Central memory CD8-positive, alpha-beta T cell (primary cell): ENCODE results near the gene CCSAP.
"Not testable (repeated sequence)": the region's sequence is repeated elsewhere in the genome, so short reads cannot be mapped to it uniquely, and the experiment has no call there.

Experiments
- ATAC-seq: fragments of 150-1000 bp; cut with Tn5 transposase; replicated peaks from 2 replicates; pipeline ENCODE4 v1.10.0; 2022; ENCODE audit warnings: mild to moderate bottlenecking, moderate FRiP score, moderate number of reproducible peaks; ENCODE audit not compliant: poor library complexity, severe bottlenecking; ENCODE audit errors: extremely low read depth
- DNase-seq, 2 donors: peaks; one replicate each; pipeline ENCODE4 v3.0.0; 2021; ENCODE audit warnings: low spot score in 2 of 2
- H3K27ac Mint-ChIP-seq: one replicate; pipeline ENCODE4 v1.8.0; 2022; ENCODE audit warnings: low read depth, mild to moderate bottlenecking, moderate library complexity, mixed read lengths
- H3K27me3 Mint-ChIP-seq: one replicate; pipeline ENCODE4 v1.8.0; 2022; ENCODE audit warnings: mixed read lengths
- H3K36me3 Mint-ChIP-seq: one replicate; pipeline ENCODE4 v1.8.0; 2022; ENCODE audit warnings: mild to moderate bottlenecking, moderate library complexity, mixed read lengths; ENCODE audit not compliant: insufficient read depth
- H3K4me1 Mint-ChIP-seq: one replicate; pipeline ENCODE4 v1.8.0; 2022; ENCODE audit warnings: mixed read lengths
- H3K4me3 Mint-ChIP-seq: one replicate; pipeline ENCODE4 v1.8.0; 2022; ENCODE audit warnings: mild to moderate bottlenecking, moderate library complexity, mixed read lengths
- H3K9me3 Mint-ChIP-seq: one replicate; pipeline ENCODE4 v1.8.0; 2022; ENCODE audit warnings: mixed read lengths

Gene CCSAP

GRCh38 chr1:229378035-229378434 is 35.2 kb upstream of the CCSAP start:
- not testable (repeated sequence) for ATAC-seq, H3K27ac Mint-ChIP-seq, H3K4me3 Mint-ChIP-seq, H3K27me3 Mint-ChIP-seq, DNase-seq, H3K4me1 Mint-ChIP-seq, H3K36me3 Mint-ChIP-seq, H3K9me3 Mint-ChIP-seq

- Mint-ChIP-seq H3K27ac (no peak overlapping the region), H3K9me3 (no peaks in the 10 kb centered on the region), H3K27me3 (peaks cover 9% of the 10 kb centered on the region), H3K4me1 (no peaks in the 10 kb centered on the region), H3K4me3 (no peak overlapping the region), H3K36me3 (no peaks in the 10 kb centered on the region)
- ATAC-seq (no peak), DNase-seq (no peak)
Observed at GRCh38 chr1:229377429-229377828, 34.6 kb upstream of the CCSAP start.

GRCh38 chr1:229376521-229376920 is 33.7 kb upstream of the CCSAP start:
- Mint-ChIP-seq H3K4me1 (no peaks in the 10 kb centered on the region), H3K9me3 (no peaks in the 10 kb centered on the region), H3K27me3 (peaks cover 12% of the 10 kb centered on the region), H3K4me3 (no peak overlapping the region), H3K27ac (no peak overlapping the region), H3K36me3 (no peaks in the 10 kb centered on the region)
- no peak for ATAC-seq
- DNase-seq: no peak

GRCh38 chr1:229374485-229374884 is 31.6 kb upstream of the CCSAP start:
- DNase-seq (no peak), ATAC-seq (no peak)
- no peaks in the 10 kb centered on the region for H3K9me3 Mint-ChIP-seq

GRCh38 chr1:229373395-229373794 is 30.5 kb upstream of the CCSAP start:
- H3K36me3 Mint-ChIP-seq: no peaks in the 10 kb centered on the region
- H3K4me3 Mint-ChIP-seq: no peak overlapping the region
- no peaks in the 10 kb centered on the region for H3K4me1 Mint-ChIP-seq
- no peaks in the 10 kb centered on the region for H3K9me3 Mint-ChIP-seq
- no peak overlapping the region for H3K27ac Mint-ChIP-seq
- ATAC-seq (no peak), DNase-seq (no peak)
- peaks cover 27% of the 10 kb centered on the region for H3K27me3 Mint-ChIP-seq

More at GRCh38 chr1:229374485-229374884, 31.6 kb upstream of the CCSAP start:
- Mint-ChIP-seq H3K27ac (no peak overlapping the region), H3K36me3 (no peaks in the 10 kb centered on the region), H3K4me3 (no peak overlapping the region), H3K4me1 (no peaks in the 10 kb centered on the region), H3K27me3 (peaks cover 27% of the 10 kb centered on the region)

GRCh38 chr1:229372251-229372650 is 29.4 kb upstream of the CCSAP start:
- no peak for DNase-seq
- Mint-ChIP-seq H3K27me3 (peaks cover 27% of the 10 kb centered on the region), H3K36me3 (no peaks in the 10 kb centered on the region), H3K27ac (no peak overlapping the region), H3K4me1 (no peaks in the 10 kb centered on the region), H3K4me3 (no peak overlapping the region), H3K9me3 (no peaks in the 10 kb centered on the region)
- no peak for ATAC-seq

GRCh38 chr1:229371624-229372023 is 28.8 kb upstream of the CCSAP start:
- no peak for ATAC-seq
- DNase-seq: no peak
- H3K27me3 Mint-ChIP-seq: peaks cover 27% of the 10 kb centered on the region
- no peaks in the 10 kb centered on the region for H3K9me3 Mint-ChIP-seq
- H3K36me3 Mint-ChIP-seq: no peaks in the 10 kb centered on the region
- H3K27ac Mint-ChIP-seq: no peak overlapping the region
- H3K4me1 Mint-ChIP-seq: no peaks in the 10 kb centered on the region
- no peak overlapping the region for H3K4me3 Mint-ChIP-seq

GRCh38 chr1:229370601-229371021 is 27.8 kb upstream of the CCSAP start:
- H3K36me3 Mint-ChIP-seq: no peaks in the 10 kb centered on the region
- H3K9me3 Mint-ChIP-seq: peaks cover 3% of the 10 kb centered on the region
- ATAC-seq (no peak), DNase-seq (no peak)
- no peak overlapping the region for H3K27ac Mint-ChIP-seq
- H3K27me3 Mint-ChIP-seq: peaks cover 31% of the 10 kb centered on the region
- no peak overlapping the region for H3K4me3 Mint-ChIP-seq
- H3K4me1 Mint-ChIP-seq: no peaks in the 10 kb centered on the region

GRCh38 chr1:229368347-229368746 is 25.5 kb upstream of the CCSAP start:
- DNase-seq (no peak), ATAC-seq (no peak)
- peaks cover 5% of the 10 kb centered on the region for H3K9me3 Mint-ChIP-seq
- H3K27ac Mint-ChIP-seq: no peak overlapping the region
- no peaks in the 10 kb centered on the region for H3K4me1 Mint-ChIP-seq
- H3K4me3 Mint-ChIP-seq: no peak overlapping the region
- peaks cover 50% of the 10 kb centered on the region for H3K27me3 Mint-ChIP-seq
- H3K36me3 Mint-ChIP-seq: no peaks in the 10 kb centered on the region

- Mint-ChIP-seq H3K36me3 (no peaks in the 10 kb centered on the region), H3K9me3 (peaks cover 5% of the 10 kb centered on the region), H3K27me3 (peaks cover 47% of the 10 kb centered on the region), H3K4me1 (no peaks in the 10 kb centered on the region), H3K4me3 (no peak overlapping the region), H3K27ac (no peak overlapping the region)
- ATAC-seq: no peak
- DNase-seq: no peak
Observed at GRCh38 chr1:229365569-229365968, 22.7 kb upstream of the CCSAP start.

GRCh38 chr1:229364207-229365065 is 21.6 kb upstream of the CCSAP start:
- Mint-ChIP-seq H3K4me3 (no peak overlapping the region), H3K27ac (no peak overlapping the region), H3K27me3 (peaks cover 53% of the 10 kb centered on the region), H3K9me3 (peaks cover 5% of the 10 kb centered on the region), H3K4me1 (no peaks in the 10 kb centered on the region), H3K36me3 (no peaks in the 10 kb centered on the region)
- no peak for ATAC-seq
- DNase-seq: no peak

GRCh38 chr1:229363723-229364122 is 20.9 kb upstream of the CCSAP start:
- no peak overlapping the region for H3K4me3 Mint-ChIP-seq

GRCh38 chr1:229360420-229360819 is 17.6 kb upstream of the CCSAP start:
- H3K9me3 Mint-ChIP-seq: no peaks in the 10 kb centered on the region
- DNase-seq: no peak
- peaks cover 1% of the 10 kb centered on the region for H3K36me3 Mint-ChIP-seq
- no peak overlapping the region for H3K27ac Mint-ChIP-seq
- H3K27me3 Mint-ChIP-seq: peaks cover 81% of the 10 kb centered on the region
- ATAC-seq: no peak
- no peak overlapping the region for H3K4me3 Mint-ChIP-seq
- no peaks in the 10 kb centered on the region for H3K4me1 Mint-ChIP-seq

More at GRCh38 chr1:229363723-229364122, 20.9 kb upstream of the CCSAP start:
- ATAC-seq: no peak
- Mint-ChIP-seq H3K27ac (no peak overlapping the region), H3K27me3 (peaks cover 60% of the 10 kb centered on the region), H3K4me1 (no peaks in the 10 kb centered on the region), H3K9me3 (peaks cover 5% of the 10 kb centered on the region), H3K36me3 (no peaks in the 10 kb centered on the region)
- DNase-seq: no peak
